ENCODE measurements around the gene NRCAM.
A peak's percentile ranks its signal among the peaks of the same experiment; 100 is the strongest.

The NRCAM gene

DNA sequence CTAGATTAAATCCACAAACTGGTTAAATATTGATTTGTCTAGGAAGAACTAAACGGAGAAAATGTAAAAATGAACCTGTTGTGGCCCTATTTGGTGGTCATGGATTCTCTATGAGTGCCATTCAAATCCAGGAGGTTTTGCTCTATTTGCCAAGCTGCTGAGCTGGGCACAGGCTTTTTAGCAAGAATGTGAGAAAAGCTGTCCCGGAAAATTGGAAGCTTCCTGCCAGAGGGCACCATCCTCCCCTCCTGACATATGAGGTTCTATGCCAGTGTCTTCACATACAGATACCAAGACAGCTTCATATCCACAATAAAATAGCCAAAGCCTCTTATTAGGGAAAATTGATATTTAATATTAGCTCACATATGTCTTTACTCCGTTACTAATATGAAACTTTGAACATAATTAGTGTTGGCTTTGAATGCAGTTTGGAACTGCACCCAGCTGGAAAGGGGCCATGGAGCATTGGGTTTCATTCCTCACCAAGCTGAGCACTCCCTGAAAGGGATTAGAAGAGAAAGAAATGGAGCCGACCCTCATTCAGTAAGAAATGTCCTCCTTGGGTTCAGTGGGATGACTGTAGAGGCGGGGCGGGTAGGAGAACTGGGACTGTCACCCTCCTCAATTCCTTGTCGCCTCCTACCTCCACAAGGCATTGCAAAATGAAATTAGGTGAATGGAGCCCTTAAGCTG, 47.8 kb downstream of the NRCAM start:
- DNase-seq (ENCODE audit: low read depth) = no peak
- no peak overlapping the region for H3K4me3 ChIP-seq (ENCODE audit: low read length)
- TF ChIP-seq, protein P1, sequence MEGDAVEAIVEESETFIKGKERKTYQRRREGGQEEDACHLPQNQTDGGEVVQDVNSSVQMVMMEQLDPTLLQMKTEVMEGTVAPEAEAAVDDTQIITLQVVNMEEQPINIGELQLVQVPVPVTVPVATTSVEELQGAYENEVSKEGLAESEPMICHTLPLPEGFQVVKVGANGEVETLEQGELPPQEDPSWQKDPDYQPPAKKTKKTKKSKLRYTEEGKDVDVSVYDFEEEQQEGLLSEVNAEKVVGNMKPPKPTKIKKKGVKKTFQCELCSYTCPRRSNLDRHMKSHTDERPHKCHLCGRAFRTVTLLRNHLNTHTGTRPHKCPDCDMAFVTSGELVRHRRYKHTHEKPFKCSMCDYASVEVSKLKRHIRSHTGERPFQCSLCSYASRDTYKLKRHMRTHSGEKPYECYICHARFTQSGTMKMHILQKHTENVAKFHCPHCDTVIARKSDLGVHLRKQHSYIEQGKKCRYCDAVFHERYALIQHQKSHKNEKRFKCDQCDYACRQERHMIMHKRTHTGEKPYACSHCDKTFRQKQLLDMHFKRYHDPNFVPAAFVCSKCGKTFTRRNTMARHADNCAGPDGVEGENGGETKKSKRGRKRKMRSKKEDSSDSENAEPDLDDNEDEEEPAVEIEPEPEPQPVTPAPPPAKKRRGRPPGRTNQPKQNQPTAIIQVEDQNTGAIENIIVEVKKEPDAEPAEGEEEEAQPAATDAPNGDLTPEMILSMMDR (conservative IDR thresholded peaks at IDR 0.05; ENCODE audit: low read length) = no peak

DNA sequence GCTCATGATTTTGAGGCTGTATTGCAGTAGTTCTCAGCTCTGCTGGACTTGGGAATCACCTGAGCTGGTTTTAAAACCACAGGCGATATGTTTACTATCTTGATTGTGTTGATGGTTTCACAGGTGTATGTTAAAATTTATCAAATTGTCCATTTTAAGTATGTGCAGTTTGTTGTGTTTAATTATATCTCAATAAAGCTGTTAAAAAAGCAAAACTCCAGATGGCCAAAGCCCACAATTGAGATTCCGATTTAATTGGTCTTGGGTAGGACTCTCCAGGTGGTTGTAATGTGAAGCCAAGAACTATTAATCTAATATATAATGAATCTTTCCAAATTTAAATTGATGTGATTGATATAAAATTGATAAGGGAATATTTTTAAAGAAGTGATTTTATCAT, 48.6 kb downstream of the NRCAM start:
- H3K4me3 ChIP-seq (ENCODE audit: low read length) = no peak overlapping the region
- TF ChIP-seq, protein P1 (conservative IDR thresholded peaks at IDR 0.05; ENCODE audit: low read length) = no peak
- DNase-seq (ENCODE audit: low read depth) = no peak

DNA sequence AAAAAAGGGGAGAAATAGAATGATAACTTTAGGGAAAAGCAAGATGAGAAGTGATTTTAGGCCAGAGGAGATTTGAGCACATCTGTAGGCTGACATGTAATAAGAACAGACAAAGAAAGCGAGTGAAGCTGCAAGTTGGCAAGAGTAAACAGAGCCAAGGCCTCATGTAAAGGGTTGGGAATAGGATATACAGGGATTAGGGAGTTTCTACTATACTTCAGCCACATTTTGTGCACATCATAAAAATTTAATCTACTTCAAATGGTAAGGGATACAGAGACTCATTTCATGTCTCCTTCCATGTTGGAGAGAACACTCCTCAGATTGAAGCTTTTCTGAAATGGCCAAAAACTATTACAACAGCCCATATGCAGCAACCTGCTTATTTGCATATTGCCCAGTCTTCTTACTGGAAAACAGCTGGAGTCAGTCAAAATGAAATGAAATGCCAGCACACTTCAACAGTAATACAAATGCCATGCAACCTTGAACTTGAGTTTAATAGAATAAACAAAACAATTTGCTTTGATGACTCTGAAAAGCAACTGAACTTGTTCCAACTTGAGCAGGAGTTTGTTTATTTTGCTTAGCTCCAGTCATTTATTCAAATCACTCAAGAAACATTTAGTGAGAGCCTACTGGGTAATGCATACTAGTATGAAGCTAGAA, 49.9 kb downstream of the NRCAM start:
- TF ChIP-seq, protein P1 (conservative IDR thresholded peaks at IDR 0.05; ENCODE audit: low read length) = no peak
- DNase-seq (ENCODE audit: low read depth) = peak; percentile 18
- no peak overlapping the region for H3K4me3 ChIP-seq (ENCODE audit: low read length)

DNA sequence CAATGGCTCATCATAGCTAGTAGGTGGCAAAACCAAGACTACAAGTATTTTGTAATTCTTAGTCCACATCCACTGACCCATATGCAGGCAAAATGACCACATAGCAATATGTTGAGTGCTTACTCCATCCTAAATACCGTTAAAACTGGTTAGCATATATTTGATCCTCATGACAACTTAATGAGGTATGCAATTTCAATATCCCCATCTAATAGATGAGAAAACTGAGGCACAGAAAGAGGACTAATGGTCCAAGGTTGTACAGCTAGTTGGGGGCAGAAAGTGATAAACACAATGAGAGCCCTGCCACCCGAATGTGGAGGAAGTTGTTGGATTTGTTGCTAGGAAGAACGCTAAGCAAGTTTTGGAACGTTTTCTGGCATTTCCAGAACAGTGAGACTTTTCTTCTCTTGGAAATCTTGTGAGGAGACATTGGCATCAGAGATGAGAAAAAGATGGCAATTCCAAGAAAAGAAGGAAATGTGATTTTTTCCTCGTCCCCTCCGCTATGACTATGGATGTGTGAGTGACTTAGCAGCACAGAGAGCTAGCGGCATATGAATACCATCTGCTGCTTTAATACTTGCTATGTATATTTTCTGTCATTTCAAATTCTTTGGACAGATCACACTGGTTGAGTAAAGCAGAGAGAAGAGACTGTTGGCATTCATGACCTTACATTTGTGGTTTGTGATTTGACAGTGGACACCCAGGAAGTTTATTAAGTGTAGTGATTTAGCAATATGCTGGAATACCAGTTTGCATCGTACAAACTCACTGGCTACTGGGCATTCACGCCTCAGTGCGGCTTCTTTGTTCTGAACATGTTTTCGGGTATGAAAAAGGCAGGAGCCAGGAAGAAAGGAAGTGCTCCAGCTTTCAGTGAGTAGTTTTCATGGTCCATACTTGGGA, 51.5 kb downstream of the NRCAM start:
- no peak overlapping the region for H3K4me3 ChIP-seq (ENCODE audit: low read length)
- TF ChIP-seq, protein P1 (conservative IDR thresholded peaks at IDR 0.05; ENCODE audit: low read length) = no peak
- DNase-seq (ENCODE audit: low read depth) = peak; percentile 5

DNA sequence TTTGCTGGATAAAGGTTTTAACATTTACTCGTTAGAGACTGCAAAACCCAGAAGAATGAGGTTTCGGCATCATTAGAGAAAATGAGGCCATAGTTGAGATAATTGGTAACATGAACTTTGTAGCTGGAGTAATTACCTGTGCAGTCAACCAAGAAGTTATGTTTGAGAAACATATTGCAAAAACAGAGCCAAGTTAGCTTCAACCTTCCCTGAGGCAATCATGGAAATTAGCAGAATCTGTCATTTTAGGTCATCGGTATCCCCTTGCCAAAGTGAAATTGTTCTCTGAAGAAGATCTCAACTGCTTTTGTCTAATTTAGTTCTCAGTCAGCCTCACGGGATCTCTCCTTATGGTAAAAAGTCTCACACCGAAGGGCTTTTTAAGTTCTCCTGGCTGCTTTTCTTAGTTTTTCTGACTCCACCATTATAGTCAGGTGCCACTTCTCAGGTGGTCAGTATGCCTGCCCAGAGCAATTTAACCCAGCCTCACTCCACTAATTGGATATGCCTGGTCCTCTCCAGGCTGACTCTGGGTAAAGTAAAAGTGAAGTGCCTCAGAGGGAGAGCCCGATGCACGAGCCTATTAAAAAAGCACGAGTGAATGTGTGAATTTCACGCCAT, 52.5 kb downstream of the NRCAM start:
- DNase-seq (ENCODE audit: low read depth) = no peak

DNA sequence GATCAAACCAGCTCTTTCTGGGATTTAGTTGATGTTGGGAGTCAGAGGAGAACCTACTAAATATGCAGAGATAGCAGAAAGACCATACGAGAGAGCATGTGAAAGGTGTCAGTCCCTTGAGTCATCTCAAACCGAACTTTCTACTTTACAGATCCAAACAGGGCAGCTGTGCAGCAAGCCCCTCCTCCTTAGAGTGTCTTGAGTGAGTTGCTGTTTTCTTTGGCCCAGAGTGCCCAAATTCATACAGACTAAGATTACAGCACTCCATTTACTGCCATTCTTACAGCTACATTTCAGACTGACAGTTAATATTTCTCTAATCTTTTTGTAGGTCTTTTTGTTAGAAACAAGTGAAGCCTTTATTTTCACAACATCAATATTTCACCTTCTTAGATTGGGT, 53.4 kb downstream of the NRCAM start:
- no peak for DNase-seq (ENCODE audit: low read depth)
- H3K4me3 ChIP-seq (ENCODE audit: low read length) = no peak overlapping the region
- TF ChIP-seq, protein P1 (conservative IDR thresholded peaks at IDR 0.05; ENCODE audit: low read length) = no peak

More for the DNA sequence above, 52.5 kb downstream of the NRCAM start:
- no peak overlapping the region for H3K4me3 ChIP-seq (ENCODE audit: low read length)
- TF ChIP-seq, protein P1 (conservative IDR thresholded peaks at IDR 0.05; ENCODE audit: low read length) = no peak
